Lower leg skin (tissue), 3 donors: ENCODE data around the gene KIF25.

Experiments used
- CTCF ChIP-seq, 3 donors: fragments of 450-650 bp; IDR thresholded peaks; one replicate each; pipeline ENCODE4 v1.5.1; 2016; ENCODE audit warnings: antibody characterized with exemption in 3 of 3, mild to moderate bottlenecking in 3 of 3, moderate library complexity in 2 of 3
- POLR2A ChIP-seq, 2 donors: fragments of 450-650 bp; IDR thresholded peaks; one replicate each; pipeline ENCODE4 v1.6.1; 2016 to 2017; ENCODE audit warnings: antibody characterized with exemption in 2 of 2, mild to moderate bottlenecking in 1 of 2, moderate library complexity in 1 of 2

- no peak for TF ChIP-seq CTCF (IDR thresholded peaks at IDR 0.05)
- TF ChIP-seq POLR2A (IDR thresholded peaks at IDR 0.05) = no peak
Measured at GRCh38 chr6:168052291-168052891, 54.9 kb downstream of the KIF25 start.
